Measurements from ENCODE around the gene SEL1L3. TPM values are rescaled to one million over a fixed set of nuclear protein-coding genes. Genes with fewer than 3 reads are reported as not detected.

Gene SEL1L3
- total RNA-seq, 1 donor from 2014 or later: 3.2 TPM

DNA sequence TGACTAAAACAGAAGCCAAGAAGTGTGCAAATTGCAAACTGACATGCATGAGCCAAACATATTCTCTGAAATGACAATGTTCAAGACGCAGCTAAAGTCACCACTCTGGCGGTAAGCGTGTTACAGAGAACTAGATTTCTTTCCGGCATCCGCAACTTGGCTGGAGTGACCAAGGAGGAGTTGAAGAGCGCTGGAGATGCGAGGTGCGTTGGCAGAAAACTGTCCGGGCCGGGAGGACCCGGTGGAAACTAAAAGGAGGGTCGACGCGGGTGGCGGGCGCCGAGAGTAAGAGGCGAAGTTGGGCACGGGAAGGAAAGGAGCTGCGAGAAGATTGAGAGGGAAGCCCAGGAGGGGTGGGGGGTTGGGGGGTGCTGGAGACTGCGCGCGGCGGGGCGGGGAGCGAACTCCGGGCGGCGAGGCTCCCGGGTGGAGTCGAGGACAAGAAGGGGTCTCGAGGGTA, 807 bp downstream of the SEL1L3 start:
- peak; percentile 14 for DNase-seq
- Histone ChIP-seq H3K4me1 (peaks cover 49% of the 10 kb centered on the region), H3K27me3 (ENCODE audit: low read depth) (no peaks in the 10 kb centered on the region), H3K36me3 (no peaks in the 10 kb centered on the region), H3K27ac (replicated peaks) (peak overlapping the region; percentile 48), H3K4me3 (peak overlapping the region; percentile 88), H3K9me3 (replicated peaks) (no peaks in the 10 kb centered on the region)
- intact Hi-C loops (cut with micrococcal nuclease): no loop called here
- TF ChIP-seq, protein P1, sequence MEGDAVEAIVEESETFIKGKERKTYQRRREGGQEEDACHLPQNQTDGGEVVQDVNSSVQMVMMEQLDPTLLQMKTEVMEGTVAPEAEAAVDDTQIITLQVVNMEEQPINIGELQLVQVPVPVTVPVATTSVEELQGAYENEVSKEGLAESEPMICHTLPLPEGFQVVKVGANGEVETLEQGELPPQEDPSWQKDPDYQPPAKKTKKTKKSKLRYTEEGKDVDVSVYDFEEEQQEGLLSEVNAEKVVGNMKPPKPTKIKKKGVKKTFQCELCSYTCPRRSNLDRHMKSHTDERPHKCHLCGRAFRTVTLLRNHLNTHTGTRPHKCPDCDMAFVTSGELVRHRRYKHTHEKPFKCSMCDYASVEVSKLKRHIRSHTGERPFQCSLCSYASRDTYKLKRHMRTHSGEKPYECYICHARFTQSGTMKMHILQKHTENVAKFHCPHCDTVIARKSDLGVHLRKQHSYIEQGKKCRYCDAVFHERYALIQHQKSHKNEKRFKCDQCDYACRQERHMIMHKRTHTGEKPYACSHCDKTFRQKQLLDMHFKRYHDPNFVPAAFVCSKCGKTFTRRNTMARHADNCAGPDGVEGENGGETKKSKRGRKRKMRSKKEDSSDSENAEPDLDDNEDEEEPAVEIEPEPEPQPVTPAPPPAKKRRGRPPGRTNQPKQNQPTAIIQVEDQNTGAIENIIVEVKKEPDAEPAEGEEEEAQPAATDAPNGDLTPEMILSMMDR (IDR thresholded peaks at IDR 0.05; ENCODE audit: borderline replicate concordance): no peak

DNA sequence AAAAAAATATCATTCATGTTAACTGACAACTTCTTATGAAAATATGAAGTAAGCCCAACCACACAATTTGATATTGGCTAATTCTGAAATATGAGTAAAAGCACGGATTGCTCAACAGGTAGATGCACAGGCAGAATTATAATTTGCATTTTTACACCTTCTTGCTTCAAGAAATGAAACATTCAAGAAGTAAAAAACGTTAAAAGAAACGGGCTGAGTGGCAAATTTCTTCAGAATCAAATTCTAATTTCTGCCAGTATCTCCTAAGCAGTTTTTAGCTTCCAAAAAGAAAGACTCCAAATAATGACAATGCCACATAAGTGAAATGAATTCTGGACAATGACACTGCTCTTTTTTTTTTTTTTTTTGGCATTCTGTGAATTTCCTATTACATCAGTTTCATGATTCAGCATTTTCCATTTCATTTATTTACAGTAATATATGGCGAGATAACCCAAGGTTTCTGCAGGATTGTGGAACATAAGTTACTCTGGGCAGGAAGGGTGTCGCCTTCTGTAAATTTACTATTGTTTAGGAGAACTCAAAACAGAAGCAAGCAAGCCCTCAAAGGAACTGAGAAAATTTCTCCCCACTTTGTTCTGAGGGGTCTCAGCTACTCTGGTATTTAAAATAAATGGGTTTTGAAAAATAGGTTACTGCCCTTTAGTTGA, 1.4 kb downstream of the SEL1L3 start:
- Histone ChIP-seq H3K36me3 (no peaks in the 10 kb centered on the region), H3K4me3 (peak overlapping the region; percentile 88), H3K4me1 (peaks cover 52% of the 10 kb centered on the region), H3K9me3 (replicated peaks) (no peaks in the 10 kb centered on the region), H3K27me3 (ENCODE audit: low read depth) (no peaks in the 10 kb centered on the region), H3K27ac (replicated peaks) (peak overlapping the region; percentile 48)
- no peak for DNase-seq
- intact Hi-C loops (cut with micrococcal nuclease): no loop called here
- TF ChIP-seq, protein P1 (IDR thresholded peaks at IDR 0.05; ENCODE audit: borderline replicate concordance): no peak

DNA sequence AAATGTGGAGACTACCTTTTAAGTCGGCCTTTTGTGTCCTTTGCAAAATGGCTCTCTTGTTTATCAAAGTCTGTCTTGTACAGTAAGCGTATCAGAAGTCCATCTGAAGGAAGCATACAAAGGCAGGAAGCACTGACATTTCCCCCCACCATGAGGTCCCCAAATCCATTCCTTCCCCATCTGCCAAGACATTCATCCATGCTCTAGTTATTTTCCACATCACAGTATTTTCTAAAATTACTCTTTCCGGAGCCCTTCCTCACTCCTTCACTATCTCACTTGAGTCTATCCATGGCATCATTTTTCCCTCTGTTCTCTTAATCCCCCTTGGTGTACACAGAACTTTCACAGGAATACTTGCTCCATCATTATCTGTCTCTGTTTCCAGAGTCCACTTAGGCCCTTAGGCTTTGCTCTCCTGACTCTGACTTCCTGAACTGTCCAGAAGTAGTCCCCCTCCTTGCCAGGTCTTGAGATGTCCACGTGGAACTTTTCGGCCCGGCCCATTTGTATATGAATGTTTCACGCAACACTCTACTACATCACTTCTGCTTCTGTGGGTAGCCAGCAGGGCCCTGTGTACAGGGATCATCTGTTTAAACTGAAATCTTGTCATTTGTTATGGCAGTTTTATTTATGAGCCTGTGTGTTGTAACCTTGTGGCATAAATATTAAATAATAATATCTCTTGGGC, 2.1 kb downstream of the SEL1L3 start:
- intact Hi-C loops (cut with micrococcal nuclease): no loop called here
- no peaks in the 10 kb centered on the region for H3K9me3 ChIP-seq (replicated peaks)
- peaks cover 52% of the 10 kb centered on the region for H3K4me1 ChIP-seq
- peak overlapping the region; percentile 88 for H3K4me3 ChIP-seq
- H3K36me3 ChIP-seq: no peaks in the 10 kb centered on the region
- H3K27ac ChIP-seq (replicated peaks): peak overlapping the region; percentile 48
- TF ChIP-seq, protein P1 (IDR thresholded peaks at IDR 0.05; ENCODE audit: borderline replicate concordance): no peak
- DNase-seq: no peak
- no peaks in the 10 kb centered on the region for H3K27me3 ChIP-seq (ENCODE audit: low read depth)

DNA sequence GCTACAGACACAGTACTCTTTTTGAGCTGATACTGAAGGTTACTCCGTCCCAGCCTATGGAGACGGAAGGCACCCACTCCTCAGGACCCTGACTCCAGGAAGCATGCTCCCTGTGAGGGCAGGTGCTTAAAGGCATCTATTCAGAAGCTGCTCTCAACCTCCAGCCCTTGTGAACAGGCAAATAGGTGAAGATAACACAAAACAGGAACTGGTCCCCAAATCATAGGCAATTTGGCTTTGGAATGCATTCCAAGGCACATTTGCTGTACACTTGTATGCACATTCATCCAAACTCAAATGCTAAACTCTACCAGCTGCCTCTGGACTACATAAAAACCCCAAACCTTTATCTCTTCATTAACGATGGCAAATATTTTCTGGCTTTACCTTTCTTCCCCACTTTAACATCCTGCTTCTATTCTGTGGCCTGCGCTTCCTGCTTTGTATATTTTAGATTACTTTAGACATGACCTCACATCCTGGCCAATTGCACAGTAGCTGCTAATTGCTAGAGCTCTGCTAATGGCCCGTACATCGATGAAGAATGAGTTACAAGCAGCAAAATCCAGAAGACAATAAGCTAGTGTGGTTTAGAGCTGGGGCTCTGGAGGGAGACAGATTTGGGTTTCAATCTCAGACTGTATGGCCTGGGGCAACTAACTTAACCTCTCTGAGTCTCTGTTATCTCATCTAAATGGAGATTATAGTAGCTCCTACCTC, 3.2 kb downstream of the SEL1L3 start:
- Histone ChIP-seq H3K27ac (replicated peaks) (peak overlapping the region; percentile 39), H3K27me3 (ENCODE audit: low read depth) (no peaks in the 10 kb centered on the region), H3K9me3 (replicated peaks) (no peaks in the 10 kb centered on the region), H3K4me3 (no peak overlapping the region), H3K4me1 (peaks cover 55% of the 10 kb centered on the region), H3K36me3 (no peaks in the 10 kb centered on the region)
- TF ChIP-seq, protein P1 (IDR thresholded peaks at IDR 0.05; ENCODE audit: borderline replicate concordance): no peak
- intact Hi-C loops (cut with micrococcal nuclease): no loop called here
- no peak for DNase-seq

DNA sequence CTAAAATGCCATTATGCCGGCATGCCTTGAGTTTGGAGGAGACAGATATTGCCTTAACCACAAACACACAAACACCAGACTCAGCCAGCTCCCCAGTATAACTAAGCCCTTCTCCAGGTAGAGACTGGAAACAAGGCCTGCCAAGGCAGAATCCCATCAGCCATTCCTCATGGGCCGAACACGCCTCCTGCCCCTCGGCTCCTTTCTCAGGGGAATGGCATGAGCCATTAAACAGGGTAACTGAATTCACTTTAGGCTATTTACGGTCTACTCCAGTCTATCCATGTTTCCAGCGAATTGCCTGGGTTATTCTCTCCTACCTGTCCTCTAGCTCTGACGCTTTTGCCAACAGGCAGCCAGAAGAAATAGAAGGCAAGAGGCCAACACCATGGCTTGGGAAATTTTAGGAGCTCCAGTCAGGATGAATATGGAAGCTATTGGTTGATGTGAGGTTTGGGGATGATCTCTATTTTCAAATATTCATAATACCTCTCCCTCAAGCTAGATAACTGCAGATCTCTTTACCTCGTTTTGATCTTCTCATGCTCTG, 4.9 kb downstream of the SEL1L3 start:
- no peaks in the 10 kb centered on the region for H3K36me3 ChIP-seq
- H3K4me3 ChIP-seq: no peak overlapping the region
- H3K27ac ChIP-seq (replicated peaks): no peak overlapping the region
- no peaks in the 10 kb centered on the region for H3K27me3 ChIP-seq (ENCODE audit: low read depth)
- no peak for DNase-seq
- TF ChIP-seq, protein P1 (IDR thresholded peaks at IDR 0.05; ENCODE audit: borderline replicate concordance): no peak
- intact Hi-C loops (cut with micrococcal nuclease): no loop called here
- no peaks in the 10 kb centered on the region for H3K9me3 ChIP-seq (replicated peaks)
- H3K4me1 ChIP-seq: peaks cover 43% of the 10 kb centered on the region
